GM12874 (cell line): ENCODE data around the gene PDE4D.

Experiments
- CTCF ChIP-seq: IDR thresholded peaks from 2 replicates; pipeline ENCODE4 v1.5.1; 2011; ENCODE audit warnings: low read depth, mild to moderate bottlenecking, control low read depth, low read length, moderate library complexity; ENCODE audit not compliant: insufficient read depth

Gene PDE4D

GRCh38 chr5:59104400-59105127, 789.0 kb downstream of the PDE4D start:
- TF ChIP-seq CTCF: no peak

GRCh38 chr5:59103303-59103702, 790.2 kb downstream of the PDE4D start:
- TF ChIP-seq CTCF: no peak

- no peak for TF ChIP-seq CTCF
These were observed 791.1 kb downstream of the PDE4D start for GRCh38 chr5:59102437-59102836.

- no peak for TF ChIP-seq CTCF
These were observed 792.7 kb downstream of the PDE4D start for GRCh38 chr5:59100875-59101274.

- TF ChIP-seq CTCF: no peak
These were observed 793.6 kb downstream of the PDE4D start for GRCh38 chr5:59099995-59100345.

GRCh38 chr5:59099270-59099994, 794.1 kb downstream of the PDE4D start:
- TF ChIP-seq CTCF: no peak

- TF ChIP-seq CTCF: no peak
These were observed 794.8 kb downstream of the PDE4D start for GRCh38 chr5:59098743-59099142.
